Tibial nerve (tissue), 4 donors: ENCODE measurements around the gene CXXC4.

Experiments used
- EP300 ChIP-seq, 2 donors: sonication (generic); formaldehyde crosslinking; IDR thresholded peaks; one replicate each; pipeline ENCODE4 v1.6.1; 2017; ENCODE audit warnings: antibody characterized with exemption in 2 of 2, mild to moderate bottlenecking in 1 of 2
- POLR2A ChIP-seq, 2 donors: fragments of 450-650 bp; IDR thresholded peaks; one replicate each; pipeline ENCODE4 v1.6.1; 2017; ENCODE audit warnings: antibody characterized with exemption in 2 of 2, mild to moderate bottlenecking in 2 of 2, moderate library complexity in 2 of 2
- TF ChIP-seq, protein P1 (sequence below), 5 experiments: fragments of 200-600 bp in 3 of 5; fragments of 450-650 bp in 2 of 5; sonication (generic) in 3 of 5; IDR thresholded peaks; one replicate each; pipeline ENCODE4 v1.5.1; 2016 to 2019; ENCODE audit warnings: antibody characterized with exemption in 5 of 5, mild to moderate bottlenecking in 3 of 5, moderate library complexity in 2 of 5

DNA sequence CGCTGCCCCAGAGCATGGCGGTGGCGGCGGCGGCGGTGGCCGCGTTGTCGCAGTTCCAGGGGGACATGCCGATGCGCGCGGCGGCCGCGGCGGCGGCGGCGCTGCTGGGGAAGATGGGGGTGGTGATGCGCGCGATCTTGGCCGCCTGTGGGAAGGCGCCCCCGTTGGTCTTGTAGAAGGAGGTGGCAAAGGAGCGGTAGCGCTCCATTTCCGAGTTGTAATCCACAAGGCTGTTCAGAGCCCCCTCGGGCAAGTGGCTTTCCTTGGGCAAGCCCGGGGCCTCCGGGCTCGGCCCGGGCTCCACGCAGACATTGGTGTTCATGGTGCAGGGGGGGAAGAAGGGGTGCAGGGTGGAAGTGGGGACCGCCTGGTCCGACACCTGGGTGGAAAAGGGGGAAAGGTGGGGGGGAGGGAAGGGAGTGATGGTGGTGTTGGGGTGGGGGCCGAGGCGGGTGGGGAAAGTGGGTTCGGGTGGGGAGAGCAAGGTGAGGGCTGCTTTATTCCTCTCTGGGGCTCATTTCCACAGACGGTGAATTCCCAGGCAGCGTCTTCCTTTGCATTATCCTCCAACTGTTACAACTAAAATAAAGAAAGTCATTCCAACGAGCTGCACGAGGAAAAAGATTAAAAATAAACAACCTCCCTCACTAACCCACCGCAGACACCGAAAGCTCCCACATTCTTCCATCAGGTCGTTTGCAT, 3.1 kb downstream of the CXXC4 start:
- TF ChIP-seq, protein P1, sequence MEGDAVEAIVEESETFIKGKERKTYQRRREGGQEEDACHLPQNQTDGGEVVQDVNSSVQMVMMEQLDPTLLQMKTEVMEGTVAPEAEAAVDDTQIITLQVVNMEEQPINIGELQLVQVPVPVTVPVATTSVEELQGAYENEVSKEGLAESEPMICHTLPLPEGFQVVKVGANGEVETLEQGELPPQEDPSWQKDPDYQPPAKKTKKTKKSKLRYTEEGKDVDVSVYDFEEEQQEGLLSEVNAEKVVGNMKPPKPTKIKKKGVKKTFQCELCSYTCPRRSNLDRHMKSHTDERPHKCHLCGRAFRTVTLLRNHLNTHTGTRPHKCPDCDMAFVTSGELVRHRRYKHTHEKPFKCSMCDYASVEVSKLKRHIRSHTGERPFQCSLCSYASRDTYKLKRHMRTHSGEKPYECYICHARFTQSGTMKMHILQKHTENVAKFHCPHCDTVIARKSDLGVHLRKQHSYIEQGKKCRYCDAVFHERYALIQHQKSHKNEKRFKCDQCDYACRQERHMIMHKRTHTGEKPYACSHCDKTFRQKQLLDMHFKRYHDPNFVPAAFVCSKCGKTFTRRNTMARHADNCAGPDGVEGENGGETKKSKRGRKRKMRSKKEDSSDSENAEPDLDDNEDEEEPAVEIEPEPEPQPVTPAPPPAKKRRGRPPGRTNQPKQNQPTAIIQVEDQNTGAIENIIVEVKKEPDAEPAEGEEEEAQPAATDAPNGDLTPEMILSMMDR (IDR thresholded peaks at IDR 0.05) = no peak
- no peak for TF ChIP-seq POLR2A (IDR thresholded peaks at IDR 0.05)
- TF ChIP-seq EP300 (IDR thresholded peaks at IDR 0.05) = no peak
